Stromal cell of bone marrow (primary cell): Measurements from ENCODE around the gene ZNF17.

ENCODE experiments used
- DNase-seq: peaks from one replicate; pipeline ENCODE4 v3.0.0-alpha.2; 2012; ENCODE audit warnings: low read depth

ZNF17 gene

DNA sequence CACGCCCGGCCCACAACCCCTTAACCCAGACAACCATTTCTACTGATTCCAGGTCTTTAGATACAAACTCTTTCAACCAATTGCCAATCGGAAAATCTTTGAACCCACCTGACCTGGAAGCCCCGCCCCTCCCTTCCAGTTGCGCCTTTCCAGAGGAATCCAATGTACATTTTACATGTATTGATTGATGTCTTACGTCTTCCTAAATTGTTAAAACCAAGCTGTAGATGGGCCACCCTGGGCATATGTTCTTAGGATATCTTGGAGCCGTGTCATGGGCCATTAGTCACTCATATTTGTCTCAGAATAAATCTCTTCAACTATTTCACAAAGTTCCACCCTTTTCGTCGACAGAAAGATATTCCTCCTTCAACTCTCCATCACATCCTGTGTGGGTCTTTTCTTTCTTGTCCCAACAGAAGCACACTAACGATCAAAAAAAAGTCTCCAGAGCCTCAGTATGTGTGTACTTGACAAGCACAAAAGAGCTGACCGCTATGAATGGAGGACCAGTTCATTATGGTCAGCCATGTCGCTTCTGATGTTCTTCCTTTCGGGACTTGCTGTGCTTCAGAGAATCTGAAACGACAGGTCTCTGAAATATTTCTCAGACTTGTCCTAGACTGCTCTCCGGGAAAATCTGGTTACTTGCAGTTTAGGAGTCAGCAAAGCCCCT, 23.6 kb downstream of the ZNF17 start:
- DNase-seq: peak; percentile 11

DNA sequence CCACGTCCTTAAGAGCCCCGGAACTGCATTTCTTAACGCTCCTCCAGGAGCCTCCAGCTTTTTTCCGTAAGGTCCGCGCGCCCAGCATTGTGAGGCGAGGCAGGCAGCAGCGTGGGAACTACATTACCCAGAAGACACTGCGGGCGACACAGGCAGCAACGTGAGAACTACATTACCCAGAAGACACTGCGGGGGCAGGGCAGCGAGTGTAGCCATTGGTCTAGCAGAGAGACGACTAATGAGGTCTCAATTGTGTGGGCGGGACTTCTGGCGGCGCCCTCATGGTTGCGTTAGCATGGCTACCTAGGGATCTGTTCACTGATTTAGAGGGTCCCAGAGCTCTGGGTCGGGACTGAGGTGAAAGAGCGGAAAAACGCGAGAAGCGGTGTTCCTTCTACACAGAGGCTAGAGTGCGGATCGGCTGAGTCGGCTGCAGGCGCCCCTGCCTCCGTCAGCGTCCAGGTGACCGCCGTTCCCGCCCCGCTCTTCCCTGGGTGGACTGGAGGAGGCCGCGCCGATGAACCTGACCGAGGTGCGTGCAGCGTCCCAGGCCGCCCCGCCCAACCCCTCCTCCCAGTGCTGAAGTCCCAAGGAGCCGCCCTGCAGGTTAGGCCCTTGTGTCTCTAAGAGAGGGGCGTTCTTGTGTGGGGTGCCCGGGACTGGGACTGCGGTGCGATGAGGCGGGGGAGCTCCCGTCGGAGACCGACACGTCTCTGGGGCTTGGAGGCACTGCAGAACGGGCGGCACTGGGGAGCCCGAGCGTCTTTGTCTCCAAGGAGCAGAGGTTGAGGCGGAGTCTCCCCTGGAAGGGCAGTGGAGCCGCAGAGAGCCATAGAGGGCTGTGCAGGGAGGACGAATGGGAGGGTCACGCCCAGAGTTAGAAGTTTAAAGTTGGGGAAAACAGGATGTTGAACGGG, 24.4 kb downstream of the ZNF17 start, which contains the start of gene ZNF749:
ZNF749 (plus strand) TSS at position 264 of the 917 bp plus-strand sequence; CDS start at position 518, 254 bp downstream.
- peak; percentile 98 for DNase-seq

GRCh38 chr19:57436417-57436816, 25.5 kb downstream of the ZNF17 start:
- no peak for DNase-seq

DNA sequence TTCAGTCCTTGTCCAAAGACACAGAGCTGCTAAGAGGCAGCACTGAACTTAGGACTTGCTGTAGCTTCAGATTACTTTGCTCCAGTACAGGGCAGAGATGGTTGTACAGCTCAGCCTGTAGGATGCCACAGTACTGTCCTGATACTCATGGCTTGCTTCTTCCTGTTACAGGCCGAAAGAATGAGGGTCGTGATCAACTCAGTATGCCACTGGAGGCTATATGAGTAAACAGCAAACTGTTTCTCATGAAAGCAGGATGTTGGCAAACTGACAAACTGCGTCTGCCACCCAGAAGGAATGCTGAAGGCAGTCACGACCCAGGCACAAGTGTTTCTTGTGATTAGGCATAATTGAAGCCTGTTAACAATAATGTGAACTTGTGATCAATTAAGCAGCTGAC, 27.0 kb downstream of the ZNF17 start:
- DNase-seq: no peak

DNA sequence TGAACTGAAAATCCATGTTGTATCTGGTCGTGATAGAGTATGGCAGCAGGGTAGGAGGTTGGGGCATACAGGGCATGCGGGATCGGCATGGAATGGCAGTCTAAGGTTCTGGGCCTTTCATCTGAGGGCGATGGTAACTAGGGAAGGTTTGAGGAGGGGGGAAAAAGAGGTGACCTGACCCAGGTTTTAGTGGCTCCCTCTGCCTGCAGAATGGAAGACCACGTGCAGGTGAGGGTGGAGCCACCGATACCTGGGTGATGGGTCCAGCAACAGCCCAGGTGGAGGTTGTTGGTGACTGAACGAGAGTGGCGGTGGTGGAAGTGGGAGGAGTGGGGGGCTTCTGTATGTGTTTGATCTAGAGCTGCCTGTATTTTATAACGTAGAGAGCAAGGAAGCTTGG, 28.0 kb downstream of the ZNF17 start:
- no peak for DNase-seq

GRCh38 chr19:57441979-57442752, 31.2 kb downstream of the ZNF17 start:
- DNase-seq: no peak

GRCh38 chr19:57443121-57443696, 32.2 kb downstream of the ZNF17 start:
- DNase-seq: no peak

GRCh38 chr19:57452307-57452706, 41.3 kb downstream of the ZNF17 start:
- DNase-seq: no peak

DNA sequence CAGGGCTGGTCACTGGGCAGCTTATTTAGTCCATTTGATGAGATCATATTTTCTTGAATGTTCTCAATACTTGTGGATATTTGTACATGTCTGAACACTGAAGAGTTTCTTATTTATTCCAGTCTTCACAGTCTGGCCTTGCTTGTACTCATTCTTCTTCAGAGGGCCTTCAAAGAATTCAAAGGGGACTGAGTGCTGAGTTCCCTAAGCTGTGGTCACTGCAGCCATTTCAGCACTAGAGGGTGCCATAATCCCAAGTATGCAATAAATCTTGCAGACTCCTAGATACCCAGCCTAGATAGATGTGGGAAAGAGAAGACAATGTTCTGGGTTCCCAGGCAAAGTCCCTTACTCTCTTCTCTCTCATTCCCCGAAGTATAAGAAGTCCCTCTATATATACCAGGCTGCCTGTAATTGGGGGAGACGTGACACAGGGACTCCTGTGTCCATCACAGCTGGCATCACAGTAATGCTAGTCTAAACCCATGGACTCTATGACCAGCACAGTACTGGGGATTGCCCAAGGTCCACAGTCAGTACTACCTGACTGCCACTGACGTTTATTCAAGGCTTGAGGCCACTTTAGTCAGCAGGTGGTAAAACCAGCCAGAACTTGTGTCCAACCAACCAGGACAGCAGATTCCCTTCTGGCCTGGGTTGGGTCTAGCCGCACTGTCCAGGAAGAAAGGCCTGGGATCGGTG, 54.9 kb downstream of the ZNF17 start:
- no peak for DNase-seq

DNA sequence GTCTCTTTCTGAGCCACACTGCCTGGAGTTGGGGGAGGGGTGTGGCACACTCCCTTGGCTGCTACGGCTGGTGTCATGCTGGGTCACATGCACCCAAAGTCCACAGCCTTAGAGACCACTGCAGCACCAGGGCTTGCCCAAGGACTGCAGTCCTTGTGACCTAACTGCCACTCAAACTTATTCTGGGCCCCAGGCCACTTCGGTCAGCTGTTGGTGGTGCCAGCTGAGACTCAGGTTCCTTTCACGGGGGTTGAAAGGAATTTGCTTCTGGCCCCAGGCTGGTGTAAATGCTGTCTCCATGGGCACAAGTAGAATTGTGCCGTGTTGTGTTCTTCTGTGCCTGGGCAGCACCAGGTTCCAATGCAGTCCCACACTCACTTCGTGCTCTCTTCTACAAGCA, 55.5 kb downstream of the ZNF17 start:
- no peak for DNase-seq
